Stimulated activated CD4-positive, alpha-beta T cell treated with anti-CD3 and anti-CD28 coated beads, TNF-alpha, amount 100 ng/mL, for 4 hours (primary cell): ENCODE data around the gene EME2.

Experiments used
- DNase-seq, 3 experiments: peaks; one replicate each; pipeline ENCODE4 v3.0.0-alpha.2; 2020; ENCODE audit warnings: low read depth in 3 of 3

EME2 gene

GRCh38 chr16:1818873-1819525 is 46.4 kb downstream of the EME2 start:
- no peak for DNase-seq

GRCh38 chr16:1819611-1820010 is 47.0 kb downstream of the EME2 start:
- no peak for DNase-seq

- DNase-seq = no peak
These were observed 47.7 kb downstream of the EME2 start for GRCh38 chr16:1820096-1820945.

- no peak for DNase-seq
These were observed 48.3 kb downstream of the EME2 start for GRCh38 chr16:1820946-1821290.

DNA sequence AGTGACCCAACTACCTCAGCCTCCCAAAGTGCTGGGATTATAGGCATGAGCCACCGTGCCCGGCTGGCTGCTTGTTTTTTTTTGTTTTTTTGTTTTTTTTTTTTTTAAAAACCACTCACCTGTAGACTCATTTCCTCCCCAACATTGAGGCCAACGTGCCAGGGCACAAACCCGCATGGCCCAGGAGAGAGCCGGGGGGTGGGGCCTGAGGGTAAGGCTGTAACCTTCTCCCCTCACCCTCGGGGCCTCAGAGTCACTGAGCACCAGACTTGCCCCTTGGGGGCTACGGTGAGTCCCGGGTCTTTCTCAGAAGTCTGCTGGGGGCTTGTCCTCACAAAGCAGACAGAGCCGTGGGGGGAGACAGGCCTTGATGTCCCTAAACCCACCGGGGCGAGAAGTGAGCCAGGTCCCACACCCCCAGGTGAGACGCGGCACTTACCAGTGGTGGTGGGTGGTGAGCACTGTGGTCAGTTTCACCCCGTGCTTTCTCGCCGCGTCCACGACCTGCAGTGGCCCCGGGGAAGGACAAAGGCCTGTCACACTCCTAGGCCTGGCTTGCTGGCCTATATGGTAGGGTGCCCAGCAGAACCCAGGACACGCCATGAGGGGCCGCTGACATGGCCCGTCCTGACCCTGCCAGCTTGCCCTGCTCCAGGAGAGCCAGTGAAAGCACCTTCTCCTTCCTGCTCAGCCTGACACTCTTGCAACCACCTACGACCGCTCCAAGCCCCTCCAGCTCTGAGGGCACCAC is 49.4 kb downstream of the EME2 start:
- DNase-seq = no peak

DNA sequence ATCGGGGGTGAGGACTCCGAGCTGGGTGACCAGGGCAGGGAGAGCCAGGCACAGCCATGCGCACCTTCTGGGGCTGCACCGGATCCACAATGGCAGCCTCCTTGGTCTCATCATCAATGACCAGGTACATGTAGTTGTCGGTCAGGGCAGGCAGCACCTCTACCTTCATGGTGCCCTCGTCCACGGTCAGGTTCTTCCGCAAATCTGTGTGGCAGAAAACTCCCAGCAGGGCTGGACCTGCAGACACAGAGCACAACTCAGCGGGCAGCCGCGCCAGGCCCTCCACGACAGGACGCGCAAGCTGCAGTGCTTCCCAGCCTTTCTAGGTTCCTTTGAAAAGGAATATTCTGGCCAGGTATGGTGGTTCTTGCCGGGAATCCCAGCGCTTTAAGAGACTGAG is 50.2 kb downstream of the EME2 start:
- DNase-seq = no peak

DNA sequence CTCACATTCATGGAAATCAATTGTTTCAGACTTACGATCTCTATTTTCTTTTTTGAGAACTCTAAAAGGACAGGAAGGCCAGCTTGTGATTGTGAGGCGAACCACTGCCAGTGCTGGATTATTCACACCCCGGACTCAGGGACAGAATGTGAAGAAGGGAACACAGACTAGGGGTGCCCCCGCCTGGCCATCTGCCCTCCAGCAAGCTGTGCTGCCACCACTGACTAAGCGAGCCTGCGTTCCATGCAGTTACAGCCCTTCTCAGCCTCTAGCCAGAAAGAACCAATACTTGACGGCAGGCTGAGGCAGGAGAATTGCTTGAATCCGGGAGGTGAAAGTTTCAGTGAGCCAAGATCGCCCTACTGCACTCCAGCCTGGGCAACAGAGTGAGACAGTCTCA is 51.2 kb downstream of the EME2 start:
- DNase-seq = no peak

DNA sequence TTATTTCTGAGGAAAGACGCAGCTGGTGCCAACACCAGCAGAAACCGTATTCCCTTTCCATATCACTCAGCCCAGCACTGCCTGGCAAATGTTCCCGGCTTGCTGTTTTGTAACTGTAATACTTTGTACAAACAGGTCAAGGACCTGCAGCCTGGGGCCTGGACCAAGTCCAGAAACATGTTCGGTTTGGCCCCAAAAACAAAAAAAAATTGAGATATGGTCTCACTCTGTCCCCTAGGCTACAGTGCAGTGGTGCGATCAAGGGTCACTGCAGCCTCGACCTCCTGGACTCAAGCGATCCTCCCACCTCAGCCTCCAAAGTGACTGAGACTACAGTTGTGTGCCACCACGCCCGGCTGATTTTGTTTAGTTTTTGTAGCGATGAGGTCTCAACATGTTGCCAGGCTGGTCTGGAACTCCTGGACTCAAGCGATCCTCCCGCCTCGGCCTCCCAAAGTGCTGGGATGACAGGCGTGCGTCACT is 52.8 kb downstream of the EME2 start:
- DNase-seq = no peak
